Activated naive CD8-positive, alpha-beta T cell treated with anti-CD3 and anti-CD28 coated beads for 36 hours (primary cell): Measurements from ENCODE around the gene RAD9A. TPM values are rescaled to one million over a fixed set of nuclear protein-coding genes. Genes with fewer than 3 reads are reported as not detected.
A peak's percentile ranks its signal among the peaks of the same experiment; 100 is the strongest.
"Not testable (repeated sequence)": the region's sequence is repeated elsewhere in the genome, so short reads cannot be mapped to it uniquely, and the experiment has no call there.

ENCODE experiments used
- DNase-seq: peaks from one replicate; pipeline ENCODE4 v3.0.0; 2021
- H3K27ac Mint-ChIP-seq: one replicate; pipeline ENCODE4 v1.8.0; 2022; ENCODE audit warnings: mild to moderate bottlenecking, moderate library complexity, mixed read lengths
- H3K27me3 Mint-ChIP-seq: one replicate; pipeline ENCODE4 v1.8.0; 2022; ENCODE audit warnings: mild to moderate bottlenecking, mixed read lengths
- H3K36me3 Mint-ChIP-seq: one replicate; pipeline ENCODE4 v1.8.0; 2021; ENCODE audit warnings: mild to moderate bottlenecking, mixed read lengths
- H3K4me1 Mint-ChIP-seq: one replicate; pipeline ENCODE4 v1.8.0; 2021; ENCODE audit warnings: mixed read lengths
- H3K4me3 Mint-ChIP-seq: one replicate; pipeline ENCODE4 v1.8.0; 2022; ENCODE audit warnings: mild to moderate bottlenecking, moderate library complexity, mixed read lengths
- H3K9me3 Mint-ChIP-seq: one replicate; pipeline ENCODE4 v1.8.0; 2022; ENCODE audit warnings: mixed read lengths
- total RNA-seq, 2 experiments: library from RNA; stranded (reverse); gene quantifications; one replicate each; pipeline ENCODE4 v1.2.3, GENCODE V29; 2021

RAD9A gene
- total RNA-seq, 2 experiments from 2014 or later, result 31.2 to 33.7 TPM

- Mint-ChIP-seq H3K27ac (peak overlapping the region; percentile 4), H3K4me3 (no peak overlapping the region), H3K9me3 (no peaks in the 10 kb centered on the region), H3K36me3 (peaks cover 28% of the 10 kb centered on the region), H3K27me3 (no peaks in the 10 kb centered on the region), H3K4me1 (peaks cover 45% of the 10 kb centered on the region)
- DNase-seq, result no peak
Observed at GRCh38 chr11:67395555-67396258, 3.9 kb downstream of the RAD9A start.

- Mint-ChIP-seq H3K27me3 (no peaks in the 10 kb centered on the region), H3K9me3 (no peaks in the 10 kb centered on the region), H3K4me3 (no peak overlapping the region), H3K27ac (peak overlapping the region; percentile 4), H3K36me3 (peaks cover 31% of the 10 kb centered on the region), H3K4me1 (peaks cover 43% of the 10 kb centered on the region)
- DNase-seq, result no peak
Observed at GRCh38 chr11:67396259-67396581, 4.4 kb downstream of the RAD9A start.

GRCh38 chr11:67396587-67397389, 5.0 kb downstream of the RAD9A start:
- Mint-ChIP-seq H3K9me3 (no peaks in the 10 kb centered on the region), H3K4me1 (peaks cover 43% of the 10 kb centered on the region), H3K36me3 (peaks cover 31% of the 10 kb centered on the region), H3K4me3 (peak overlapping the region; percentile 54), H3K27me3 (no peaks in the 10 kb centered on the region), H3K27ac (peak overlapping the region; percentile 89)
- no peak for DNase-seq

GRCh38 chr11:67397536-67397935, 5.8 kb downstream of the RAD9A start:
- Mint-ChIP-seq H3K27me3 (no peaks in the 10 kb centered on the region), H3K9me3 (no peaks in the 10 kb centered on the region), H3K4me3 (no peak overlapping the region), H3K4me1 (peaks cover 45% of the 10 kb centered on the region), H3K27ac (peak overlapping the region; percentile 89), H3K36me3 (peaks cover 31% of the 10 kb centered on the region)
- no peak for DNase-seq

GRCh38 chr11:67397986-67398660, 6.3 kb downstream of the RAD9A start:
- peak overlapping the region; percentile 47 for H3K4me3 Mint-ChIP-seq
- no peak for DNase-seq
- H3K9me3 Mint-ChIP-seq, result no peaks in the 10 kb centered on the region
- H3K27me3 Mint-ChIP-seq, result no peaks in the 10 kb centered on the region
- H3K4me1 Mint-ChIP-seq, result peaks cover 46% of the 10 kb centered on the region
- H3K36me3 Mint-ChIP-seq, result peaks cover 31% of the 10 kb centered on the region
- peak overlapping the region; percentile 63 for H3K27ac Mint-ChIP-seq

GRCh38 chr11:67398661-67399563, 7.1 kb downstream of the RAD9A start:
- Mint-ChIP-seq H3K4me3 (peak overlapping the region; percentile 52), H3K27ac (peak overlapping the region; percentile 60), H3K9me3 (no peaks in the 10 kb centered on the region), H3K4me1 (peaks cover 45% of the 10 kb centered on the region), H3K27me3 (no peaks in the 10 kb centered on the region), H3K36me3 (peaks cover 29% of the 10 kb centered on the region)
- no peak for DNase-seq

- no peaks in the 10 kb centered on the region for H3K27me3 Mint-ChIP-seq
- H3K4me3 Mint-ChIP-seq, result peak overlapping the region; percentile 87
- DNase-seq, result no peak
- no peaks in the 10 kb centered on the region for H3K9me3 Mint-ChIP-seq
- peaks cover 35% of the 10 kb centered on the region for H3K36me3 Mint-ChIP-seq
- peak overlapping the region; percentile 84 for H3K27ac Mint-ChIP-seq
- H3K4me1 Mint-ChIP-seq, result peaks cover 45% of the 10 kb centered on the region
Observed at GRCh38 chr11:67400251-67400941, 8.6 kb downstream of the RAD9A start.

GRCh38 chr11:67400942-67401494, 9.2 kb downstream of the RAD9A start:
- no peaks in the 10 kb centered on the region for H3K27me3 Mint-ChIP-seq
- H3K36me3 Mint-ChIP-seq, result peaks cover 39% of the 10 kb centered on the region
- H3K27ac Mint-ChIP-seq, result peak overlapping the region; percentile 84
- no peak for DNase-seq
- peak overlapping the region; percentile 87 for H3K4me3 Mint-ChIP-seq
- no peaks in the 10 kb centered on the region for H3K9me3 Mint-ChIP-seq
- peaks cover 45% of the 10 kb centered on the region for H3K4me1 Mint-ChIP-seq

- Mint-ChIP-seq H3K4me3 (peak within 1 kb of the TSS; percentile 90), H3K9me3 (no peaks in the 10 kb centered on the region), H3K36me3 (peaks cover 44% of the 10 kb centered on the region), H3K4me1 (peaks cover 48% of the 10 kb centered on the region), H3K27ac (peak within 1 kb of the TSS; percentile 96), H3K27me3 (no peaks in the 10 kb centered on the region)
- DNase-seq, result peak; percentile 93
Observed at GRCh38 chr11:67401495-67402191, 9.9 kb downstream of the RAD9A start, which contains the start of gene PPP1CA. Gene PPP1CA, minus strand, starts transcription at chr11:67401858. Its CDS starts 76 bp downstream, at chr11:67401782.

- Mint-ChIP-seq H3K4me1 (peaks cover 47% of the 10 kb centered on the region), H3K36me3 (peaks cover 46% of the 10 kb centered on the region), H3K27ac (peak overlapping the region; percentile 96), H3K4me3 (peak overlapping the region; percentile 90)
- H3K27me3 Mint-ChIP-seq, DNase-seq, H3K9me3 Mint-ChIP-seq: not testable (repeated sequence)
Observed at GRCh38 chr11:67402192-67402839, 10.5 kb downstream of the RAD9A start.

- H3K27me3 Mint-ChIP-seq, H3K9me3 Mint-ChIP-seq, DNase-seq: not testable (repeated sequence)
- Mint-ChIP-seq H3K4me1 (peaks cover 49% of the 10 kb centered on the region), H3K27ac (peak overlapping the region; percentile 96), H3K4me3 (peak overlapping the region; percentile 90), H3K36me3 (peaks cover 45% of the 10 kb centered on the region)
Observed at GRCh38 chr11:67403085-67403484, 11.3 kb downstream of the RAD9A start.

- H3K9me3 Mint-ChIP-seq, result no peaks in the 10 kb centered on the region
- H3K27me3 Mint-ChIP-seq, result no peaks in the 10 kb centered on the region
- H3K27ac Mint-ChIP-seq, result peak overlapping the region; percentile 96
- peaks cover 45% of the 10 kb centered on the region for H3K36me3 Mint-ChIP-seq
- DNase-seq, result peak; percentile 57
- H3K4me3 Mint-ChIP-seq, result peak overlapping the region; percentile 90
- H3K4me1 Mint-ChIP-seq, result peaks cover 50% of the 10 kb centered on the region
Observed at GRCh38 chr11:67404515-67405195, 12.9 kb downstream of the RAD9A start.
